Muscle layer of colon (tissue), 2 donors: ENCODE measurements around the gene DOHH.
A peak's percentile ranks its signal among the peaks of the same experiment; 100 is the strongest.

Experiments used
- H3K27ac ChIP-seq: one replicate; pipeline ENCODE4 v1.7.0; 2013; ENCODE audit warnings: low read depth, mild to moderate bottlenecking, low read length, moderate library complexity
- H3K27me3 ChIP-seq, 2 donors: one replicate each; pipeline ENCODE4 v1.7.0; 2013; ENCODE audit warnings: low read length in 2 of 2, mild to moderate bottlenecking in 2 of 2; ENCODE audit not compliant: insufficient read depth in 2 of 2, control insufficient read depth in 1 of 2
- H3K36me3 ChIP-seq: one replicate; pipeline ENCODE4 v1.7.0; 2013; ENCODE audit warnings: mild to moderate bottlenecking, low read length; ENCODE audit not compliant: insufficient read depth
- H3K4me1 ChIP-seq: one replicate; pipeline ENCODE4 v1.7.0; 2013; ENCODE audit warnings: mild to moderate bottlenecking, low read length; ENCODE audit not compliant: insufficient read depth
- H3K4me3 ChIP-seq, 2 donors: one replicate each; pipeline ENCODE4 v1.7.0; 2013; ENCODE audit warnings: low read length in 2 of 2, low read depth in 1 of 2, mild to moderate bottlenecking in 1 of 2, moderate library complexity in 1 of 2
- H3K9ac ChIP-seq: one replicate; pipeline ENCODE4 v1.7.0; 2013; ENCODE audit warnings: low read length
- H3K9me3 ChIP-seq: one replicate; pipeline ENCODE4 v1.7.0; 2013; ENCODE audit warnings: mild to moderate bottlenecking, low read length
- donor health status: abdominal sarcoma.
- donor health status: Adenocarcinoma of cecum.

The DOHH gene

GRCh38 chr19:3500429-3501101 lies at the start of gene DOHH:
DOHH (minus strand) TSS chr19:3500674; CDS start chr19:3496814, 3,860 bp downstream.
- Histone ChIP-seq H3K4me1 (peaks cover 15% of the 10 kb centered on the region), H3K4me3 (peak within 1 kb of the TSS; percentile 88 to 89), H3K9ac (peak within 1 kb of the TSS; percentile 54), H3K9me3 (no peaks in the 10 kb centered on the region), H3K36me3 (peaks cover 14% of the 10 kb centered on the region), H3K27me3 (no peaks in the 10 kb centered on the region), H3K27ac (peak within 1 kb of the TSS; percentile 96)

- no peaks in the 10 kb centered on the region for H3K9me3 ChIP-seq
- no peak overlapping the region for H3K9ac ChIP-seq
- H3K27ac ChIP-seq: no peak overlapping the region
- no peak overlapping the region for H3K4me3 ChIP-seq
- H3K4me1 ChIP-seq: peaks cover 4% of the 10 kb centered on the region
- no peaks in the 10 kb centered on the region for H3K27me3 ChIP-seq
- H3K36me3 ChIP-seq: peaks cover 4% of the 10 kb centered on the region
Measured at GRCh38 chr19:3549816-3550215, 49.3 kb upstream of the DOHH start.

GRCh38 chr19:3548606-3549005 lies 48.1 kb upstream of the DOHH start:
- Histone ChIP-seq H3K36me3 (peaks cover 4% of the 10 kb centered on the region), H3K27ac (no peak overlapping the region), H3K9me3 (no peaks in the 10 kb centered on the region)

GRCh38 chr19:3547767-3548282 lies 47.4 kb upstream of the DOHH start:
- no peaks in the 10 kb centered on the region for H3K4me1 ChIP-seq
- peaks cover 4% of the 10 kb centered on the region for H3K36me3 ChIP-seq
- H3K9me3 ChIP-seq: no peaks in the 10 kb centered on the region
- H3K27ac ChIP-seq: no peak overlapping the region
- H3K27me3 ChIP-seq: no peaks in the 10 kb centered on the region
- H3K4me3 ChIP-seq: no peak overlapping the region
- H3K9ac ChIP-seq: no peak overlapping the region

More at GRCh38 chr19:3548606-3549005, 48.1 kb upstream of the DOHH start:
- Histone ChIP-seq H3K27me3 (no peaks in the 10 kb centered on the region), H3K4me3 (no peak overlapping the region), H3K9ac (no peak overlapping the region), H3K4me1 (no peaks in the 10 kb centered on the region)

- no peak overlapping the region for H3K4me3 ChIP-seq
- H3K9me3 ChIP-seq: no peaks in the 10 kb centered on the region
- no peak overlapping the region for H3K9ac ChIP-seq
- H3K4me1 ChIP-seq: no peaks in the 10 kb centered on the region
- no peaks in the 10 kb centered on the region for H3K27me3 ChIP-seq
- H3K36me3 ChIP-seq: peaks cover 4% of the 10 kb centered on the region
- H3K27ac ChIP-seq: no peak overlapping the region
Measured at GRCh38 chr19:3547301-3547731, 46.8 kb upstream of the DOHH start.

GRCh38 chr19:3546119-3546518 lies 45.6 kb upstream of the DOHH start:
- H3K27me3 ChIP-seq: no peaks in the 10 kb centered on the region
- peaks cover 4% of the 10 kb centered on the region for H3K36me3 ChIP-seq
- H3K4me1 ChIP-seq: no peaks in the 10 kb centered on the region
- H3K4me3 ChIP-seq: no peak overlapping the region
- no peak overlapping the region for H3K9ac ChIP-seq
- H3K9me3 ChIP-seq: no peaks in the 10 kb centered on the region
- H3K27ac ChIP-seq: no peak overlapping the region

GRCh38 chr19:3545669-3546034 lies 45.2 kb upstream of the DOHH start:
- no peak overlapping the region for H3K27ac ChIP-seq
- no peaks in the 10 kb centered on the region for H3K27me3 ChIP-seq
- no peak overlapping the region for H3K4me3 ChIP-seq
- H3K36me3 ChIP-seq: peaks cover 4% of the 10 kb centered on the region
- H3K4me1 ChIP-seq: no peaks in the 10 kb centered on the region
- H3K9me3 ChIP-seq: no peaks in the 10 kb centered on the region
- no peak overlapping the region for H3K9ac ChIP-seq

- Histone ChIP-seq H3K36me3 (peaks cover 4% of the 10 kb centered on the region), H3K4me1 (no peaks in the 10 kb centered on the region), H3K27ac (no peak overlapping the region), H3K9ac (no peak overlapping the region), H3K27me3 (no peaks in the 10 kb centered on the region), H3K4me3 (no peak overlapping the region), H3K9me3 (no peaks in the 10 kb centered on the region)
Measured at GRCh38 chr19:3544742-3545668, 44.5 kb upstream of the DOHH start.

- no peaks in the 10 kb centered on the region for H3K9me3 ChIP-seq
- H3K4me3 ChIP-seq: no peak overlapping the region
- H3K36me3 ChIP-seq: peaks cover 4% of the 10 kb centered on the region
- H3K4me1 ChIP-seq: no peaks in the 10 kb centered on the region
- no peak overlapping the region for H3K9ac ChIP-seq
- H3K27me3 ChIP-seq: no peaks in the 10 kb centered on the region
- no peak overlapping the region for H3K27ac ChIP-seq
Measured at GRCh38 chr19:3544058-3544376, 43.5 kb upstream of the DOHH start.

GRCh38 chr19:3543150-3544057 lies 42.9 kb upstream of the DOHH start:
- H3K4me1 ChIP-seq: no peaks in the 10 kb centered on the region
- peaks cover 4% of the 10 kb centered on the region for H3K36me3 ChIP-seq
- no peaks in the 10 kb centered on the region for H3K9me3 ChIP-seq
- no peak overlapping the region for H3K27ac ChIP-seq
- H3K27me3 ChIP-seq: no peaks in the 10 kb centered on the region
- H3K4me3 ChIP-seq: no peak overlapping the region
- H3K9ac ChIP-seq: no peak overlapping the region

- Histone ChIP-seq H3K27me3 (no peaks in the 10 kb centered on the region), H3K27ac (no peak overlapping the region), H3K9ac (no peak overlapping the region), H3K36me3 (peaks cover 14% of the 10 kb centered on the region), H3K4me1 (no peaks in the 10 kb centered on the region), H3K9me3 (no peaks in the 10 kb centered on the region), H3K4me3 (no peak overlapping the region)
Measured at GRCh38 chr19:3539756-3540118, 39.3 kb upstream of the DOHH start.
